Measurements from ENCODE around the gene LYRM4.
"Not testable (repeated sequence)": the region's sequence is repeated elsewhere in the genome, so short reads cannot be mapped to it uniquely, and the experiment has no call there.

LYRM4 gene

DNA sequence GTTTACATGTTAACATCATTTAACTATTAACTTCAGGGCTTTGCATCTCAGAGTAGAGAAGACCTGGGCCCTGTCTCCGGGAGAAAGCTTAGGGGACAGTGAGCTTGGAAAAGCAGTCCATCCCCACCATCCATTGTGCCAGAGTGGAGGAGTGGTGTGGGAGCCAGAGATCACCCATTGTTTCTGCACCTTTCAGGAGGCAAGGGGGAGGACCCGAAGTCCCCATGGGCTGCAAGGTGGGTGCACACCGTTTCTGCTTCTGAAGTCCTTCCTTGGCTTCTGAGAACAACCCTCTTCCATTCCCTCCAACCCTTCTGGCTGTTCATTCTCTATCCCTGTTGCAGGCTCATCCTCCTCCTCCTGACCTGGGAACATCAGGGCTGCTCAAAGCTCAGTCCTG, 179.6 kb downstream of the LYRM4 start:
- no peak for DNase-seq (ENCODE audit: low read depth)

DNA sequence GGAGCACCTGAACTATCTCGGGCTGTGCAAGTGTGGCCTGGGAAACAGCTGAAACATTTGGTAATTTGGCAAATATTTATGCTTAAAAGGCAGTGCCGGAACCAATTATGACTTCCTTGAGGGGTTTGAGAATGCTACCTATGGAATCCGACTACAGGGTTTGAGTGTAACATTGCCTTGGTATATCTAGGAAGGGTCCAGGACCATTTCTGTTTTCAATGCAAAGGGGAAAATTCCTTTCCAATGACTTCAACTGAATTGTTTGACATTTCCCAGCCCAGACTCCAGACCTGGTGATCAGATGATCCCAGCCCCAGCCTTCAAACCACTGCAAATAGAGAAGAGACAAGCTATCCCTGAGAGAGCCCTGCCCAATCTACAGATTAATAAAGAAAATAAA, 180.2 kb downstream of the LYRM4 start:
- DNase-seq (ENCODE audit: low read depth), result no peak

DNA sequence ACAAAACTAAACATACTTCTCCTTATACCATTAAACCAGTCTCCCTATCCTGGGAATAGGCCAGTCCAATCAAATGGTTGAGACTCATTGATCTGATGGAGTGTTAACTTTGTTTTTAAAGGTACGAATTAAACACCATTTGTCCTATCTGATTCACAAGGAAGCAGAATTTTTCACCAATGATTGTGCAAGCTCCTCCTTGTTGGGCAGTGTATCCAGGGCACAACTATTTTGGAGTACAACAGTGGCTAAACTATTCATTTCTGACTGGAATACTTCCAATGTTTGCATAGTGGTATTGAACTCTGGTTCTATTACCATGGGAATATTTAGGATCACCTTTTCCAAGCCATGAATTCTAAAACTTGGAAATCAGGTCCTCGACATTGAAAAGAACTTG, 181.1 kb downstream of the LYRM4 start:
- no peak for DNase-seq (ENCODE audit: low read depth)

DNA sequence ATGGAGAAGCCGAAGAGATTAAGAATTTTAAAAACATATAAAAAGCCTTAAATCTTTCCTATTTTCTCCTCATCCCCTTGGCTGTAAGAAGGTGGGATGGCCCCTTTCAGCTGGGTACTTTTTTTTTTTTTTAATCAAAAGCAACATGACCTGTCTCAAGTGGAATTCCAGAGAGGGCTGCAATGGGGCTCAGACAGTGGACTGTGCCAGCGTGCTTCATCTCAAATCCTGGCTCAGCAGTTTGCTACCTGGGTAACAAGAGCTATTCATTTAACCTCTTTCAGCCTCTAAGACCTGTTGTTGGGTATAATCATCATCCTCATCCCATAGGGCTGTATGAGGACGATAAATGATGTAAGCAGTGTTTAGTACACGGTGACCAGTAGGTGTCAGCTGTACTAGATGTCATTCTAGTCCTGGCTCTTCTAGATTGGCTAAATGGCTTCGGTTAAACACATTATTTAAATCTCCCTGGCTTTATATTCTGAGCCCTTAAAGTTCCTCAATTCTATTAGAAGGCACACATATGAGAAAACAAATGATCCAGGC, 182.6 kb downstream of the LYRM4 start:
- DNase-seq (ENCODE audit: low read depth), result no peak

DNA sequence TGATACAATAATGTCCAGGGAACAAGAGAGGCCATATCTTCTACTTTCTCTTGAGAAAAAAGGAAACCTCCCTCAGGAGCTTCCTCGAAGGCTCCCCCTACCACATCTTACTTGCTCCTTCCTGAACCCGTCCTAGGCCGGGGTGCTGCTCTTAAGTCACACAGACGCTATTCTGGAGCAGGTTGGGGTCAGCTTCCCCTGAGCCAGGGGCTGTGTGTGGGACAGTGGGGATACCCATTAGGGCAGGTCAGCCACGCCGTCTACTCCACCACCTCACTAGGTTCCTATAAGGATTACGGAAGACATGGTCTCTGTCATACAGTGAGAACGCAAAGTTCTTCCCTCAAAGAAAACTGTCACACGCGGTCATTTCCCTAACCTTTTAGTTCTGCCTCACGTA, 183.8 kb downstream of the LYRM4 start:
- no peak for DNase-seq (ENCODE audit: low read depth)

DNA sequence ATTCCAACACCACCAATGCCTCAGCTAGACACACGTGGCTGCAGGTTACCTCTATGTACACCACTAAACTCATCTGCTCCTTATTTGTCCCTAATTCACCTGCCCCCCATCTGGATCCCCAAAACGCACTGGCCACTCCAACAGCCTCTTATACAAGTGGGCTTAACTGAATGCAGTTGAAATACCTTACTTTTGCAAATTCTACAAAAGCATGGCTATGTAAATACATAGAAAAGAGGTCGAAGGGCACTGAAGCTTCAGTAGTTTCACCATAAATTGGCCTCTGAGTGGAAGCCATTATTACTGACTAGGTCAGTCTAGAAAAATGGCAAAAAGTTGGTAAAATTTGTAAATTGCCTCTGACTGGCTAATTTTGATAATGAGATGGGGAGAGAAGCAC, 186.8 kb downstream of the LYRM4 start:
- no peak for DNase-seq (ENCODE audit: low read depth)

DNA sequence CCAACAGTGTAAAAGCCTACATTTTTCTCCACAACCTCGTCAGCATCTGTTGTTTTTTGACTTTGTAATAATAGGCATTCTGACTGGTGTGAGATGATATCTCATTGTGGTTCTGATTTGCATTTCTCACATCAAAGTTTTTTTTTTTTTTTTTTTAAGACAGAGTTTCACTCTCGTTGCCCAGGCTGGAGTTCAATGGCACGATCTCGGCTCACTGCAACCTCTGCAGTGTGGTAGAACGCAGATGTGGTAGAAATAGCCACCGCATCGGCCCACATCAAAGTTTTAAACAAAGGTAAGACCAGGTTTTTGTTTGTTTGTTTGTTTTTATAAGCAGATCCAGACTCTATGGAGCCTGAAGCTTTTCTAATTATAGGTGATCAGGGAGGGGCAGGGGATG, 188.3 kb downstream of the LYRM4 start:
- no peak for DNase-seq (ENCODE audit: low read depth)

DNA sequence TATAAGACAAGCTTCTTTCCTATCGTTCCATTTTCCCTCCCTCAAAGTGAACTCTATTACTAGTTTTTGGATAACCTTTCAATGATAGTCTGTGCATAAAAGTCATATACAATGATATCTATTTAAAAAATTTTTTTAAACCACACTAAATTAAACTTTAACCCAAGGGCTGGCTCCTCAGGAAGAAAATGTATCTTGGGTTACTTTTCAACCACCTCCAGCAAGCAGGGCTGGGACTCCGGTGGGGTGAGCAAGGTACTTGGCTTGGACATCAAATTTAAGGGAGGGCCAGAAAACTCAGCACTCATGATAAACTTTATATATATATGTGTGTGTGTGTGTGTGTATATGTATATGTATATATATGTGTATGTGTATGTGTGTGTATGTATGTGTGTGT, 189.5 kb downstream of the LYRM4 start:
- no peak for DNase-seq (ENCODE audit: low read depth)

DNA sequence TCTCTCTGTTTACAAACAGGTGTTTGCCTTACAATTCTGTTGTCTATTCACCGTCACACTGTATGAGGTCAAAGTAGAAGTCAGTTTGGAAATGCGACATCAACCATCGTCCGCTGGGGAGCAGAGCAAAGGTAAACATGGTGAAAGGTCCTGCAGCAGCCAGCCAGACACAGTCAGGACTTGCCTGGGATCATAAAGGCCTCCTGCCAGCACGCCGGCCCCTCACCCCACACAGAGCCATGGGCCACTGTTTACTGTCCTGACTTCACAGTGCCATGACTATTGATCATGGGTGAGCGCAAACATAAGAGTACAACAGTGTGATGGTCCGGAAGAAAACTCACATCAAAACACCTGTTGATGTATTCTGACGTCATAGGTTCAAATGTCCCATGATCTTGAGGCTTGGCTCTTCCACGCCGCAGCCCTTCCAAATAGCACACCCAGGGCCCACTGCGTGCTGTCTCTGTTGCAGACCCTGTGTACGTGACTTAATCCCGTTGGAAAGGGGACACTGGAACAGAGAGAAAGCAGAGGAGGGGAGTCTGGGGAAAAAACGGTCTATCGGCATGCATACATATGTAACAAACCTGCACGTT, 192.5 kb downstream of the LYRM4 start:
- no peak for DNase-seq (ENCODE audit: low read depth)

DNA sequence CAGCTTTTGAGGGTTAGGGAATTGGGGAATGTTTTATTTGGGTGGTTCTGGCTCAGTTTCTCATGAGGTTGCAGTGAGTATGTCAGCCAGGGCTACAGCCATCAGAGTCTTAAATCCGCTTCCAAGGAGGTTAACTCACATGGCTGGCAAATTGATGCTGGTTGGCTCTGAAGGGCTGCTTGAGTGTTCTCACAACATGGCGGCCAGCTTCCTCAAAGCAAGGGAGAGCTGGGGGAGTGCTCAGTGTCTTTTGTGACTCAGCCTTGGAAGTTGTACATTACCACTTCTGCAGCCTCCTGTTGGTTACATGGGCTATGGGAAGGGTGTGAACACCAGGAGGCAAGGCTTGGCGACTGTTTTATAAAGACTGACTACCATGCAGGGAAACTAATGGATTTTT, 193.4 kb downstream of the LYRM4 start:
- DNase-seq (ENCODE audit: low read depth), result no peak

DNA sequence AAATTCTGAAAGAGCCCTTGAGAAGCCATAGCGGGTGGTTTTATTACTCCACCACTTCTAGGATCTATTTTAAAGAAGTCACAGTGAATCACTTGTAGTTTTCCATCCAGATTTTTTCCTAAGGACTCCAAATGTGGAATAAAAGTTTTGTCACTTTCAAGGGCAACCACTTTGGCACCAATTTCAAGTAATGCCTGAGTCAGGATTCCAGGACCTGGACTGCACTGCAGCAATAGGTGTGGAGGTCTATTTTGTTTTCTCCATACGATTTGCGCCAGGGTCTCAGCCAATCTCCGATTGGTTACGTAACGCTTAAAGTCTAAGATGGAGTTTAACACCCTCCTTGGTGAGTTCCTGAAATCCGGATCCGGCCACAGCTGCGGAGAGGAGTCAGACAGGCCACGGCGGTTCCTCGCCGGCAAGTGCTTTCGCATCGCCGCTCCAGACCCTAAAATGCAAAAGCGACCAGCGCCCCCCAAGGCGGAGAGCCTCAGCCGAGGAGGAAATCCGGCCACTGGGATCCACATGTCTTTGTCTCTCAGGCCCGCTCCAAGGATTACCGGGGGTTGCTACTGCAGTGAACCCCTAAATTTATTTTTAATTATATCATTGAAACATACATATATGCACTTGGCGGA, 194.2 kb downstream of the LYRM4 start:
- DNase-seq (ENCODE audit: low read depth), result no peak

DNA sequence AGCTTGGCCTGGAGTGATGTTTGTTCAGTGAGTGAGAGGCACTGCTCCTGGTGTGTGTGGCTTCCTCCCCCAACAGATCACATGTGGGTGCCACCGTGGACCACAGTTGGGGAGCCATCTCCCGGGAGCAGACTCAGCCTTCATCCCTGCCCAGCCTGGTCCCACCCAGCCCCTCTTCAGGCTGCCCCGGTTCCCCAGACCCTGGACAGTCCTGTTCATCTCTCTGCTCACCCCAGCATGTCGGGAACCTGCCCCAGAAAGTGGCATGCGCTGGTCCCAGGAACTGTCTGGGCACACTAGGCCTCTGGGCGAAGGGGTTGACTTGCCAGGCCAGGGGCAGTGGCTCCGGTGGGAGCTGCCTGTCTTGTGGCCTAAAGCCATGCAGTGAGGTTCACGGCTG, 197.1 kb downstream of the LYRM4 start:
- no peak for DNase-seq (ENCODE audit: low read depth)

DNA sequence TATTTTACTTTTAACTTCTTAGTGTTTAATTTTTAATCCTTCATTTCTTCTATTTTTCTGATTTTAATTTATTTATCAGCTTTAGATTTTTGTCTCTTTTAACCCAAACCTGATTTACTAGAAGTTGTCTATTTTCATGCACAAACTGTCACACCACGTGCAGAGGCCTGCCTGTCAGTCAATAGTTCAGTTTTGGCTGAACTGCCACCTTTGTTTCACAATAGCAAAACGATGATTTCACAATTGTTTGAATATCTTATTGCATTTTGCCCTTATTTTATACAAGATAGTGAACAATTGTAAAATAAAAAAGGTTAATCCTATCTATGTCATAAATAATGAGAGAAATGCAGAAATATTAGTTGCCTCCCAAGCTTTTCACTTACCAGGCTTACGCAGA, 199.6 kb downstream of the LYRM4 start:
- DNase-seq (ENCODE audit: low read depth), result no peak

DNA sequence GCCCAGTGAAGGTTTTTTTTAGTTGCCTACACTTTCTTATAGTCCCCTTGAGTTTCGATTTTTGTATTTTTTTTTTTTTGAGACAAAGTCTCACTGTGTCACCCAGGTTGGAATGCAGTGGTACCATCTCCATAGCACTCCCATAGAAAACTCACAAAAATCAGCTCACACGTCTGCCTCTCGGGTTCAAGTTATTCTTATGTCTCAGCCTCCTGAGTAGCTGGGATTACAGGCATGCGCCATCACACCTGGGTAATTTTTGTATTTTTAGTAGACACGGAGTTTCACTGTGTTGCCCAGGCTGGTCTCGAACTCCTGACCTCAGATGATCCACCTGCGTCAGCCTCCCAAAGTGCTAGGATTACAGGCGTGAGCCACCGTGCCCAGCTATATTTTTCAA, 200.3 kb downstream of the LYRM4 start:
- not testable (repeated sequence) for DNase-seq (ENCODE audit: low read depth)

DNA sequence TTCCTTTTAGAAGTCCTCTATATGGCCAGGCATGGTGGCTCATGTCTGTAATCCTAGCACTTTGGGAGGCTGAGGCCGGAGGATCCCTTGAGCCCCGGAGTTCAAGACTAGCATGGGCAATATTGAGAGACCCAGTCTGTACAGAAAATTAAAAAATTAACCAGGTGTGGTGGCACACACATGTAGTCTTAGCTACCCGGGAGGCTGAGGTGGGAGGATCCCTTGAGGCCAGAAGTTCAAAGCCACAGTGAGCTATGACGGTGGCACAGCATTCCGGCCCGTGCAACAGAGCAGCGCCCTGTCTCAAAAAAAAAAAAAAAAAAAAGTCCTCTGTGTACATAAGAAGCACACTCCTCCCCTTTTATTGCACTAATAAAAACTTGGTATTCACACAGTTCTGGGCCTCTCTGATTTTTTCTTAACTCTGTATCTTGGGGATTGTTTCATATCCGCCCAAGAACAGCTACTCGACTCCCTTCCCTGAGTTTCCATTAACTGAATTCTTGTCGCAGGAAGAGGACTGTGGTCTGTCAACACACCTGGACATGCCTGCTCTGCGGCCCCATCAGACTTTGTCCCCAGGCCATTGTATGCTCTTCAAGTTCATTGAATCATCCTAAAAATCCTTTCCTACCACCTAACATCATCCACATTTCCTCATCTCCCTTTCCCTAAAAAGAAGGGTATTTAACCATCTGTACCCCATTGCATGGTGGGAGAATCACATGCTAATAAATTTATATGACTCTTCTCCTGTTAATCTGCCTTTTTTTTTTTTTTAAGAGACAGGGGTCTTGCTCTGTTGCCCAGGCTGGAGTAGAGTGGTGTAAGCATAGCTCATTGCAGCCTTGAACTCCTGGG, 201.5 kb downstream of the LYRM4 start:
- DNase-seq (ENCODE audit: low read depth), result no peak
